Lung (tissue), 12 donors: ENCODE data around the gene WSB2. TPM values are rescaled to one million over a fixed set of nuclear protein-coding genes. Genes with fewer than 3 reads are reported as not detected.
"Not testable (repeated sequence)": the region's sequence is repeated elsewhere in the genome, so short reads cannot be mapped to it uniquely, and the experiment has no call there.

Experiments
- ATAC-seq: fragments of 200-7000 bp; cut with Tn5 transposase; one replicate; pipeline ENCODE4 v1.9.1; 2020; ENCODE audit warnings: moderate number of reproducible peaks; ENCODE audit not compliant: insufficient read depth, low FRiP score
- DNase-seq, 3 donors: peaks; one replicate each; pipeline ENCODE4 v3.0.0-alpha.2; 2013 to 2017
- H3K27ac ChIP-seq, 2 donors: one replicate each; pipeline ENCODE4 v1.5.1; 2013; ENCODE audit warnings: mild to moderate bottlenecking in 2 of 2, moderate library complexity in 2 of 2, control low read depth in 1 of 2, inconsistent platforms in 1 of 2, low read depth in 1 of 2, low read length in 1 of 2
- H3K27me3 ChIP-seq, 3 donors: one replicate each; pipeline ENCODE4 v1.5.1; 2013; ENCODE audit warnings: low read length in 2 of 3; ENCODE audit not compliant: control insufficient read depth in 3 of 3, insufficient read depth in 3 of 3
- H3K36me3 ChIP-seq, 4 donors: one replicate each; pipeline ENCODE4 v1.5.1; 2013; ENCODE audit warnings: low read length in 4 of 4, mild to moderate bottlenecking in 1 of 4, moderate library complexity in 1 of 4; ENCODE audit not compliant: control insufficient read depth in 4 of 4, insufficient read depth in 4 of 4
- H3K4me1 ChIP-seq, 5 donors: one replicate each; pipeline ENCODE4 v1.5.1; 2013; ENCODE audit warnings: low read length in 5 of 5, mild to moderate bottlenecking in 2 of 5, moderate library complexity in 1 of 5; ENCODE audit not compliant: control insufficient read depth in 5 of 5, insufficient read depth in 5 of 5
- H3K4me3 ChIP-seq: one replicate; pipeline ENCODE4 v1.5.1; 2013; ENCODE audit warnings: mild to moderate bottlenecking, control low read depth, moderate library complexity
- H3K9ac ChIP-seq, 2 donors: one replicate each; pipeline ENCODE4 v1.5.1; 2013; ENCODE audit warnings: low read length in 2 of 2, control low read depth in 1 of 2; ENCODE audit not compliant: insufficient read depth in 1 of 2
- H3K9me3 ChIP-seq, 4 donors: one replicate each; pipeline ENCODE4 v1.5.1; 2013; ENCODE audit warnings: low read length in 3 of 4, mild to moderate bottlenecking in 1 of 4, moderate library complexity in 1 of 4; ENCODE audit not compliant: control insufficient read depth in 4 of 4, insufficient read depth in 3 of 4
- CTCF ChIP-seq: IDR thresholded peaks from 2 replicates; pipeline ENCODE4 v1.5.1; 2012; ENCODE audit warnings: mild to moderate bottlenecking; ENCODE audit errors: control extremely low read depth, extremely low read depth
- WGBS, 2 donors: extraction: QIAGEN DNeasy Blood & Tissue Kit; methylation state at CpG; one replicate each; pipeline ENCODE4 v1.1.7; 2013; 5-methylcytosine and 5-hydroxymethylcytosine counted together
- polyA plus RNA-seq, 2 donors: library from polyadenylated mRNA; stranded (reverse); fragments of 200-250 nt; gene quantifications; one replicate each; pipeline ENCODE4 v1.2.1, GENCODE V29; 2013
- total RNA-seq, 2 donors: library from RNA; depleted of rRNA in 1 of 2; stranded (reverse); fragments of >200 nt in 1 of 2; gene quantifications; one replicate each; pipeline ENCODE4 v1.2.1, GENCODE V29; 2014 to 2021
- donor health status: control.
- donor health status: control.
- donor health status: Bipolar disorder and iron deficiency.
- donor health status: healthy.
- donor health status: DM: yes; HTN: yes; CAD: no.

The WSB2 gene
- total and polyA plus RNA-seq, 4 donors, result 46.0 to 99.1 (median 53.2) TPM

- Histone ChIP-seq H3K9ac (no peak overlapping the region), H3K27me3 (no peaks in the 10 kb centered on the region), H3K4me3 (no peak overlapping the region), H3K27ac (no peak overlapping the region), H3K36me3 (peaks cover 15 to 43% (median 28%) of the 10 kb centered on the region in 4 donors), H3K9me3 (no peaks in the 10 kb centered on the region), H3K4me1 (no peaks in the 10 kb centered on the region)
- ATAC-seq (no peak), DNase-seq (no peak)
- no peak for TF ChIP-seq CTCF
- 88 to 94% methylated on average over 4 of the region's 4 CpGs for WGBS, 2 donors
These were observed 35.8 kb downstream of the WSB2 start for GRCh38 chr12:118025168-118025567.

- DNase-seq (no peak), ATAC-seq (no peak)
- Histone ChIP-seq H3K4me1 (no peaks in the 10 kb centered on the region), H3K27ac (no peak overlapping the region), H3K9me3 (no peaks in the 10 kb centered on the region), H3K9ac (no peak overlapping the region), H3K4me3 (no peak overlapping the region), H3K27me3 (no peaks in the 10 kb centered on the region), H3K36me3 (peaks cover 10 to 43% (median 32%) of the 10 kb centered on the region in 4 donors)
- TF ChIP-seq CTCF, result no peak
- 87 to 90% methylated on average over 9 of the region's 9 CpGs for WGBS, 2 donors
These were observed 37.6 kb downstream of the WSB2 start for GRCh38 chr12:118023301-118023860.

GRCh38 chr12:118022728-118023109 is 38.3 kb downstream of the WSB2 start:
- Histone ChIP-seq H3K27me3 (no peaks in the 10 kb centered on the region), H3K4me1 (peaks cover 0 to 3% (median 0%) of the 10 kb centered on the region in 5 donors), H3K9me3 (no peaks in the 10 kb centered on the region), H3K36me3 (peaks cover 10 to 40% (median 30%) of the 10 kb centered on the region in 4 donors), H3K4me3 (no peak overlapping the region), H3K27ac (no peak overlapping the region), H3K9ac (no peak overlapping the region)
- no peak for TF ChIP-seq CTCF
- ATAC-seq (no peak), DNase-seq (no peak)
- 95 to 96% methylated on average over 3 of the region's 3 CpGs for WGBS, 2 donors

DNA sequence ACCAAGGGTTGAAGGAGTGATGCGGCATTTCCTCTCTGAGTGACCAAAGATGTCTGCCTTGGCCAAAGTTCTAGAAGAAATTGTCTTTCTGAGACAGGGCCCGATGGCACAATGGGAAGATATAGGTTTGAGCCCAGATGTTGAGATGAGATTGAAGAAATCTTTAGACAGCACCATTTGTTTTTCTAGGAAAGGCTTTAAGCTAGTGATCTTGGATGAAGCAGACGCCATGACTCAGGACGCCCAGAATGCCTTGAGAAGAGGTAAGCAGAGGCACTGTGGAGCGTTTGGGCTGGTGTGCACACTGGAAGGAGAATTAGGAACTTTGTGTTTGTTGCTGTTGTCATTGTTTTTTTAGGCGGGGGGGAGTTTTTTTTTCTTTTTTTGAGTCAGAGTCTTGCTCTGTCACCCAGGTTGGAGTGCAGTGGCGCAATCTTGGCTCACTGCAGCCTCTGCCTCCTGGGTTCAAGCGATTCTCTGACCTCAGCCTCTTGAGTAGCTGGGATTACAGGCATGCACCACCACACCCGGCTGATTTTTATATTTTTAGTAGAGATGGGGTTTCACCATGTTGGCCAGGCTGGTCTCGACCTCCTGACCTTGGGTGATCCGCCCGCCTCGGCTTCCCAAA is 38.8 kb downstream of the WSB2 start:
- not testable (repeated sequence) for ATAC-seq, H3K4me1 ChIP-seq, H3K9ac ChIP-seq, H3K9me3 ChIP-seq, H3K27me3 ChIP-seq, DNase-seq, H3K4me3 ChIP-seq, H3K27ac ChIP-seq
- H3K36me3 ChIP-seq, result peaks cover 10 to 40% (median 30%) of the 10 kb centered on the region in 4 donors
- 95 to 97% methylated on average over 13 of the region's 13 CpGs for WGBS, 2 donors
